ACC112 (cell line): Measurements from ENCODE around the gene PAX5.

Experiments used
- H2AFZ ChIP-seq: fragments of 200-600 bp; sonication (generic); one replicate; pipeline ENCODE4 v1.6.0; 2017; ENCODE audit warnings: antibody characterized with exemption, low read length; ENCODE audit not compliant: unreplicated experiment
- H3K27ac ChIP-seq: fragments of 200-600 bp; sonication (generic); 2 replicates; pipeline ENCODE4 v1.5.1; 2014; ENCODE audit warnings: low read depth, mild to moderate bottlenecking, antibody characterized with exemption, low read length, moderate library complexity
- H3K27me3 ChIP-seq: fragments of 200-600 bp; sonication (generic); 2 replicates; pipeline ENCODE4 v1.6.1; 2014; ENCODE audit warnings: mild to moderate bottlenecking, antibody characterized with exemption, low read length, moderate library complexity, mixed read lengths; ENCODE audit not compliant: insufficient read depth
- H3K36me3 ChIP-seq: fragments of 200-600 bp; sonication (generic); 2 replicates; pipeline ENCODE4 v1.6.1; 2016; ENCODE audit warnings: mild to moderate bottlenecking, antibody characterized with exemption, low read length, moderate library complexity, mixed read lengths; ENCODE audit not compliant: insufficient read depth
- H3K4me1 ChIP-seq: fragments of 200-600 bp; sonication (generic); one replicate; pipeline ENCODE4 v1.6.1; 2016; ENCODE audit warnings: low read length, mixed read lengths; ENCODE audit not compliant: insufficient read depth, unreplicated experiment, control insufficient read depth
- H3K4me3 ChIP-seq: fragments of 200-600 bp; sonication (generic); 2 replicates; pipeline ENCODE4 v1.5.1; 2014; ENCODE audit warnings: mild to moderate bottlenecking, low read depth, low read length
- H3K79me2 ChIP-seq: fragments of 200-600 bp; sonication (generic); one replicate; pipeline ENCODE4 v1.6.0; 2016; ENCODE audit warnings: low read length; ENCODE audit not compliant: control insufficient read depth, unreplicated experiment, insufficient read depth

PAX5 gene

DNA sequence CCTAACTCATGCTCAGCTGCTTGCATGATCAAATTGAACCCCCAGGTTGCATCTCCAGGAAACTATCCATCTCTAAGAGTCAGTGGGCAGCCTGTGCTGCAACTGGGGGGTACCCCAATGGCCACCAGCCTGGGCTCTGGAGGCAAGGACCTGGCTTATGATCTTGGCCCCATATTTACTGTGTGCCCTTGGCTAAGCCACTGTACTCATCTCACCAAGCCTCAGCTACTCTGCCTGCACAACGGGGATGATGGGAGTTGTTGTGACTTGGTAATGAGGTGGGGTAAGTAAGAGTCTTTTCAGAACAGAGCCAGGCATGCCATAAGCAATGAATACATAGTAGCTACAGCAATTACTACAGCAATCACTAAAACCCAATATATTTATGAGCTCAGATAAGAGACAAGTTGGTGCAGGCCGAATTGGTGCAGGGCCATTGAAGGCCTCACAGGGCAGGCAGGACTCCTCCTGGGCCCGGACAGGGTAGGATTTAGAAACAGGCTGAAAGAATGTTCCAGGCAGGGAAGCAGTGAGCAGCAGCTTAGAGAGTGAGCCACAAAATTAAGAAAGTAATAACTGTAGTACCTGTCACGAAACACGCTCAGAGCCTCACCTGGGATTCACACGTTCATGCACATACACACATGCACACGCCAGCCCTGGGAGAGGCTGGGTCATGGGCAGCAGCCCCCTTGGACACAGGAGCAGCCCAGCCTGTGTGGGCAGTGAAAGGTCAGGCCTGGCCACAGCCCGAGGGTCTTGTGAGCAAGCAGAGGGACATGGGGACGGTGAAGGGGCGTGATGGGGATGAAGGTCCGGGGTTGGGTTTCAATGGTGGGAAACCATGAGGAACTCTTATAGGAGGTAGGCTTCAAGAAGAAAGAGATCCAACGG, 74.1 kb downstream of the PAX5 start:
- H3K4me3 ChIP-seq = no peak overlapping the region
- no peak overlapping the region for H2AFZ ChIP-seq
- no peaks in the 10 kb centered on the region for H3K79me2 ChIP-seq
- H3K27ac ChIP-seq = no peak overlapping the region
- peaks cover 72% of the 10 kb centered on the region for H3K27me3 ChIP-seq
- H3K36me3 ChIP-seq = no peaks in the 10 kb centered on the region
- no peaks in the 10 kb centered on the region for H3K4me1 ChIP-seq

DNA sequence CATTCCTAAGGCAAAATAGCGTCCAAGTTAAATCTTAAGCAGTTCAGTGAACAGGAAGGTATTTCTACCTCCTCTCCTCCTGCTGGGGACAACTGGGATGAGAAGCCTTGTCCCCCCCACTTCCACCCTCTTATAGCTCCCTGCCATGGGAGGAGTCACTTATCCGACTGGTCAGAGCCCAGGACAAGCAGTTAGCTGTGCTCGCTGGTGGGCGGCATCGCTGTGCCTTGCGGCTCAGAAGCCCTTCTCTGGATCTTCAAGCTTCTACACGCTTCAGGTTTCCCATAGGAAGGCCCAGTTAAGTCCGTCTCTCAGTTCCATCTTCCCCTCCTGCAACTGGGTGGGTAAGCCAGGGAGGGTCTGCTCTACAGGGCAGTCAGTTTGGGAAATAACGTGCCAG, 77.2 kb downstream of the PAX5 start:
- H3K27ac ChIP-seq = no peak overlapping the region
- H3K79me2 ChIP-seq = no peaks in the 10 kb centered on the region
- peaks cover 95% of the 10 kb centered on the region for H3K27me3 ChIP-seq
- H3K4me1 ChIP-seq = no peaks in the 10 kb centered on the region
- no peak overlapping the region for H2AFZ ChIP-seq
- no peaks in the 10 kb centered on the region for H3K36me3 ChIP-seq
- no peak overlapping the region for H3K4me3 ChIP-seq

DNA sequence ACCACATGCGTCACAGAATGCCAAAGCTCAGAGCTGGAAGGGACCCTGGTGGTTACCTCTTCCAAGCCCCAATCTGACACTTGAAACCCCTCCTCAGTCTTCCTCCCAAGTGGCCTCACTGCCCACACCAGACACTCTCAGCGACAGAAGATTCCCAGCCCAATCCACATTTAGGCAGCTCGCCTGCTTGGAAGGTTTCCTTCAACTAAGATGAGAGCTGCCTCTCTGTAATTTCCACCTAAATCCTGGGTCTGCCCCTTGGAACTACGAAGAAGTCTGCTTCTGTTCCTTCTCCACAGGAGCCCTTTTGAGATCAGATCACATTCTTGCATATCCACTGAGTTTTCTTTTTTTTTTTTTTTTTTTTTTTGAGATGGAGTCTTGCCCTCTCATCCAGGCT, 83.7 kb downstream of the PAX5 start:
- Histone ChIP-seq H3K36me3 (no peaks in the 10 kb centered on the region), H2AFZ (no peak overlapping the region), H3K27me3 (peaks cover 72% of the 10 kb centered on the region), H3K4me3 (no peak overlapping the region), H3K4me1 (peaks cover 9% of the 10 kb centered on the region), H3K27ac (no peak overlapping the region), H3K79me2 (no peaks in the 10 kb centered on the region)

DNA sequence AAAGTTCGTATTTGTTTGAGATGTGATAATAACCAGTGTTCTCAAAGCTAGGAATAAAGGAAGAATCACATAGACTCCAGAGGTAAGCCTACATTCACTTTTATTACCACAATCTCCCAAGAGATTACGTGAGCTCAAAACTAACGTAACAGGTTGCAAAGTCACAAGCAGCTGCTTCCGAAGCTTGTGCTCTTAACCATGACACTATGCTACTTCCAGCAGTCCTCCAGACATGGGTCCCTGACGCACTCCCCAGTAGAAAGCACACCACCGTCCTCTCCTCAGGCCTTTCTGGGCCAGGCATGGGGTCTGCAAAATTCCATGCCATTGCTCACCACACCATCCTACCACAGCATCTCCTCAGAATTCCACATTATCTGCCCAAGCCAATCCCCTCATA, 84.6 kb downstream of the PAX5 start:
- H2AFZ ChIP-seq = no peak overlapping the region
- H3K27ac ChIP-seq = no peak overlapping the region
- no peaks in the 10 kb centered on the region for H3K36me3 ChIP-seq
- H3K27me3 ChIP-seq = peaks cover 63% of the 10 kb centered on the region
- H3K4me3 ChIP-seq = no peak overlapping the region
- H3K79me2 ChIP-seq = no peaks in the 10 kb centered on the region
- peaks cover 9% of the 10 kb centered on the region for H3K4me1 ChIP-seq

DNA sequence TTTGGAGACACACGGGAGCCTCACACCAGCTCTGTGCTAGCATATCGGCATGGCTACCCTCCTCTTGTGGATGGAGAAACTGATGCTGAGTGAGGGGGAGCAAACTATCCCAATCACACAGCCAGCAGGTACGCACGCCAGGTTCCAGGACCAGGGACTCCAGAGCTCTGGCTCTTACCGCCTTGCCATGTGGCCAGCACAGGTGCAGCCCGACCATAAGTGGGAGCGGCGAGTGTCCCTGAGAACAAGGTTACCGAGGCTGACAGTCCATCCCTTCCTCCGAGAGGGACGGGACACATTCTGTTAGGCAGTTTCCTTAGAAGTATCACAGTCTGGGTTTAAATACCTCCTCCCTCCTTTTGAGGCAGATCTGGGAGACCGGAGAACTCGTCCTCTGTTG, 86.0 kb downstream of the PAX5 start:
- H2AFZ ChIP-seq = no peak overlapping the region
- H3K4me1 ChIP-seq = peaks cover 9% of the 10 kb centered on the region
- H3K36me3 ChIP-seq = no peaks in the 10 kb centered on the region
- no peaks in the 10 kb centered on the region for H3K79me2 ChIP-seq
- no peak overlapping the region for H3K4me3 ChIP-seq
- H3K27ac ChIP-seq = no peak overlapping the region
- H3K27me3 ChIP-seq = peaks cover 49% of the 10 kb centered on the region

DNA sequence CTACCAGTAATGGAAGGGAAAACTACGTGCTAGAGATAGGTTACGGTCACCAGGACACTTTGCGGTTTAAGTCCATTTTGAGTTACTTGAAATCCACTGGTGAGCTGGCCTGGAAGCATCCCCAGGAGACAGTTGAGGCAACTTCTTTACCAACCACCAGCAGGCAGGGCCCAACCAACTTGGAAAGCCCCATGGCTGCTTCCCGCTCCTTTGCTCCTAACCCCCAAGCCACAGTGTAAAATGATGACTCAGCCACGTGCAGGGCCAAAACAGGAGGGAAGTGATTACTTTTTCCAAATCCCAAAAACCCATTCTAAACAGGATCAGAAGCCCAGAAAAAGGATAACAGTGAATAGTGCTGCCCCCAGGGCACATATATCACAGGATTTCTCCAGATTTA, 87.4 kb downstream of the PAX5 start:
- Histone ChIP-seq H2AFZ (no peak overlapping the region), H3K27me3 (peaks cover 35% of the 10 kb centered on the region), H3K27ac (no peak overlapping the region), H3K36me3 (no peaks in the 10 kb centered on the region), H3K4me3 (no peak overlapping the region), H3K4me1 (peaks cover 9% of the 10 kb centered on the region), H3K79me2 (no peaks in the 10 kb centered on the region)

DNA sequence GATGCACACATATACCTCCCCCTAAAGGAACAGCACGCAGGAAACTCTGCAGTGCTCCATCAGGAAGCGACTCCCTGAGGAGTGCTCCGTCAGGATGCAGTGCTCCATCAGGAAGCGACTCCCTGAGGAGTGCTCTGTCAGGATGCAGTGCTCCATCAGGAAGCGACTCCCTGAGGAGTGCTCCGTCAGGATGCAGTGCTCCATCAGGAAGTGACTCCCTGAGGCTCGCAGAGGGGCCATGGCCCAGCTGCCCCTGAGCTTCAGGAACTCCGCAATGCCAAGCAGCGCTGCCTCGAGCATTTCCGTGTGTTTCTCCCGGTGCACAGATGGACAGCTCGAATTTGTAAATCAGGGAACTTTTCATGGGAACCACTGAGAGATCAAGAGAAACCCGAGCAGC, 88.1 kb downstream of the PAX5 start:
- H3K36me3 ChIP-seq = no peaks in the 10 kb centered on the region
- H3K27me3 ChIP-seq = peaks cover 28% of the 10 kb centered on the region
- H3K27ac ChIP-seq = no peak overlapping the region
- H3K4me1 ChIP-seq = peaks cover 9% of the 10 kb centered on the region
- no peak overlapping the region for H2AFZ ChIP-seq
- H3K79me2 ChIP-seq = no peaks in the 10 kb centered on the region
- no peak overlapping the region for H3K4me3 ChIP-seq

DNA sequence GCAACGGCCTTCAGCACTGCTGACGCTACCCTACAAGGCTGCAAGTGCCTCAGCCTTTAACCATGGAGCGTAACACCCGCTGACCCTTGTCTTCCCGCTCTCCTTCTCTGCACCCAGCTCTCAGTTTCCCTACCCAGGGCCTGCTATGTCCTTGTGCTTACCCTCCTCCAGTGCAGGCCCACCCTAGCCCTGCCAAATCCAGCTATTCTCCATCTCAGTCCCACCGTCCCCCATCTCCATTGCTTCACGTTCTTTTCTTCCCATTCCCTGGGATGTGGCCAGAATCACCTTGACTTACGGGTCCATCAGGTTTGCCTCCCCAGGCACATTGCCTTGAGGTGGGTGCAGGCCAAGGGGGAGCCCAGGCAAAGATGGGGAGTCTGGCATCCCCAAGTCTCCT, 91.2 kb downstream of the PAX5 start:
- Histone ChIP-seq H3K27me3 (peaks cover 23% of the 10 kb centered on the region), H3K4me3 (no peak overlapping the region), H3K36me3 (no peaks in the 10 kb centered on the region), H2AFZ (no peak overlapping the region), H3K27ac (no peak overlapping the region), H3K79me2 (no peaks in the 10 kb centered on the region), H3K4me1 (peaks cover 9% of the 10 kb centered on the region)

DNA sequence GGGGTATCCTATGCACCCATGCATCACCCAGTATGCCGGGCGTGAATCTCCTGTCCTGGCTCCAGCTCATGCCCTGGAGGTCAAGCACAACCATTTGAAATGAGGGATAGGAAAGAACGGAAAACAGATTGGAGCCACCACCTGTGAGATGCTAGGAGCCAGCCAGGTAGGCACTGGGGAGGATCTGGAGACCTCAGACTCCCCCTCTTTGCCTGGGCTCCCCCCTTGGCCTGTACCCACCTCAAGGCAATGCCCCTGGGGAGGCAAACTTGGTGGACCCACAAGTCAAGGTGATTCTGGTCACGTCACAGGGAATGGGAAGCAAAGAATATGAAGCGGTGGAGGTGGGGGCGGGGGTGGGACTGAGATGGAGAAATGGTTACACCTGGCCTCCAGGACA, 92.6 kb downstream of the PAX5 start:
- Histone ChIP-seq H3K27me3 (peaks cover 29% of the 10 kb centered on the region), H3K4me1 (peaks cover 7% of the 10 kb centered on the region), H3K79me2 (no peaks in the 10 kb centered on the region), H3K27ac (no peak overlapping the region), H2AFZ (no peak overlapping the region), H3K4me3 (no peak overlapping the region), H3K36me3 (no peaks in the 10 kb centered on the region)

DNA sequence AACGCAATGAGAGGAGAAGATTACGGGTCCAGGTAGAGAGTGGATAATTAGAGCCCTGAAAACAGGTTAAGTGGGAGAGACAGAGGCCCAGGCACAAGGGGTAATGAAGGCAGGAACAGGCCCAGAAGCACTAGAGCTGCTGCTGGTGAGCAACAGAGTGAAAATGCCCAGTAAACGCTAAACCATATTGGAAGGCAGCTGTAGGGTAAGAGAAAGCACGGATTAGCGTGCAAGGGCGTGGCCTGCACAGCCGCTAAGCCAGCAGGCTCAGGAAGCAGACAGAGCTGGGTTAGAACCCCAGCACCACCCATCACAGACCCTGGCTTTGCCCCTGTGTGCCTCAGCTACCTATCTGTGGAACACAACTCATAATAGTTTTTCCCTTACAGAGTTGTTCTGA, 93.2 kb downstream of the PAX5 start:
- peaks cover 29% of the 10 kb centered on the region for H3K27me3 ChIP-seq
- no peaks in the 10 kb centered on the region for H3K36me3 ChIP-seq

DNA sequence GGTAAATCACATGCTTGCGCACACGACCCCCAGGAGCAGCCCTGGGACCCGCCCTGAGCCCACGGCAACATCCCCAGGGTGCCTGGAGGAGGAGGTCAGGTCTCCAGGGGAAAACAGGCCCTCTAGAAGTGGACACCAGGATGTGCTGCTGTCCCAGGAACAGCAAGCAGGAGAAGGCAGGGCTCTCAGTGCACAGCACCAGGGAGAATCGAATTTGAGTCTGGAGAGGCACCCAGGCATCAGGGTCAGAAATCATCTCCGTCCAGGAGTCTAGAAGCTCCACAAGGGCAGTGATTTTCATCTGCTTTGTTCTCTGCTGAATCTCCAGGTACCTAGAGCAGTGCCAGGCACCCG, 93.6 kb downstream of the PAX5 start:
- H3K36me3 ChIP-seq = no peaks in the 10 kb centered on the region
- H3K27ac ChIP-seq = no peak overlapping the region
- H3K27me3 ChIP-seq = peaks cover 29% of the 10 kb centered on the region
- H3K4me3 ChIP-seq = no peak overlapping the region
- no peak overlapping the region for H2AFZ ChIP-seq
- no peaks in the 10 kb centered on the region for H3K79me2 ChIP-seq
- H3K4me1 ChIP-seq = peaks cover 7% of the 10 kb centered on the region

More for the DNA sequence above, 93.2 kb downstream of the PAX5 start:
- no peak overlapping the region for H3K27ac ChIP-seq
- peaks cover 7% of the 10 kb centered on the region for H3K4me1 ChIP-seq
- no peak overlapping the region for H3K4me3 ChIP-seq
- no peaks in the 10 kb centered on the region for H3K79me2 ChIP-seq
- H2AFZ ChIP-seq = no peak overlapping the region
